H7 (cell line): ENCODE data around the gene RPL13. TPM values are rescaled to one million over a fixed set of nuclear protein-coding genes. Genes with fewer than 3 reads are reported as not detected.
A peak's percentile ranks its signal among the peaks of the same experiment; 100 is the strongest.

Source experiments
- DNase-seq: peaks from one replicate; pipeline ENCODE4 v3.0.0; 2012
- H3K27me3 ChIP-seq: 2 replicates; pipeline ENCODE4 v1.6.0; 2011; ENCODE audit warnings: mild to moderate bottlenecking, low read length; ENCODE audit not compliant: control insufficient read depth, insufficient read depth
- H3K36me3 ChIP-seq: replicated peaks from 2 replicates; pipeline ENCODE4 v1.5.1; 2011; ENCODE audit warnings: low read length; ENCODE audit not compliant: control insufficient read depth, insufficient read depth
- H3K4me3 ChIP-seq: 2 replicates; pipeline ENCODE4 v1.5.1; 2011; ENCODE audit warnings: low read depth, mild to moderate bottlenecking, control low read depth, low read length, moderate library complexity; ENCODE audit not compliant: insufficient read depth
- total RNA-seq: library from RNA; depleted of rRNA; stranded (reverse); fragments of >200 nt; shearing (Covaris generic); gene quantifications from 2 replicates; pipeline ENCODE4 v1.2.3, GENCODE V29; 2014

The RPL13 gene
- total RNA-seq, 1 experiment from 2014 or later = 6,334 TPM

GRCh38 chr16:89574681-89575246 is 14.3 kb downstream of the RPL13 start:
- peak; percentile 99 for DNase-seq
- no peaks in the 10 kb centered on the region; the same call in 1 of the 2 replicates for H3K36me3 ChIP-seq
- H3K27me3 ChIP-seq = peaks cover 30% of the 10 kb centered on the region
- peak overlapping the region; percentile 61 for H3K4me3 ChIP-seq

DNA sequence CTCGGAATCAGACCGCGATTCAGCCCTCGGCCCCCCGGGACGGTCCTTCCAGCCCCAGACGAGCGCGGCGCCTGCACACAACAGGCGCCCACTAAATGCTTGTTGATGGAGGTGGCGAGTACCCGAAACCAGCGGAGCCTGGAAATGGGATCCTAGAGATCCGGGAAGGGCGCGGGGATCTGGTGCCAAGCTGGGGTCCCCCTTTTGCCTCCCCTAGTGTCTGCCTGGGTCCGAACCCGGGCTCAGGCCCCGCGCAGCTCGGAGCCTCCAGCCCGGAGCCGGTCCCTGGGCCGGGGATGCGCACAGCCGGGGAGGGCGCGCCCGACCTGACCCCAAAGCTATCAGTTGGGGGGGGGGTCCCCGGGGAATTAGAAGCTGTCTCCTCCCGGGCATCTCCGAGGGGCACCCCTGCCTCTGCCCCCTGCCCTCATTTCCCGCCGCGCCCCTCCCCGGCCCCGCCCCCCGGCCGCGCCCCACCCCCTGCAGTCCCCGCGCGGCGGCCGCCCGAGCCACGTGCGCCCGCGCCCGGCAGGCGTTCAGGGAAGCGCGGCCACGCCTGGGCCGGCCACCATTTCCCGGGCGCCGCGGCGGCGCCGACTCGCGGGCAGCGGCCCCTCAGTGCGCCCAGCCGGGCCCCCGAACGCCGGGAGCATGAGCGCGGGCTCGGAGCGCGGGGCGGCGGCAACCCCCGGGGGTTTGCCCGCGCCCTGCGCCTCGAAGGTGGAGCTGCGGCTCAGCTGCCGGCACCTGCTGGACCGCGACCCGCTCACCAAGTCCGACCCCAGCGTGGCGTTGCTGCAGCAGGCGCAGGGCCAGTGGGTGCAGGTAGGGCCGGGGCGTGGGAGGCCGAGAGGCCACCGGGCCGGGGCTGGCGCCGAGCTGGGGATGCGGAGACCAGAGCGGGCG is 15.0 kb downstream of the RPL13 start, which contains the start of gene CPNE7:
TSS of gene CPNE7 (plus strand) at position 512 of the 906 bp plus-strand sequence. CDS start at position 652, 140 bp downstream.
- H3K4me3 ChIP-seq = peak within 1 kb of the TSS; percentile 61
- peaks cover 30% of the 10 kb centered on the region for H3K27me3 ChIP-seq
- DNase-seq = peak; percentile 94
- no peaks in the 10 kb centered on the region; the same call in 1 of the 2 replicates for H3K36me3 ChIP-seq

DNA sequence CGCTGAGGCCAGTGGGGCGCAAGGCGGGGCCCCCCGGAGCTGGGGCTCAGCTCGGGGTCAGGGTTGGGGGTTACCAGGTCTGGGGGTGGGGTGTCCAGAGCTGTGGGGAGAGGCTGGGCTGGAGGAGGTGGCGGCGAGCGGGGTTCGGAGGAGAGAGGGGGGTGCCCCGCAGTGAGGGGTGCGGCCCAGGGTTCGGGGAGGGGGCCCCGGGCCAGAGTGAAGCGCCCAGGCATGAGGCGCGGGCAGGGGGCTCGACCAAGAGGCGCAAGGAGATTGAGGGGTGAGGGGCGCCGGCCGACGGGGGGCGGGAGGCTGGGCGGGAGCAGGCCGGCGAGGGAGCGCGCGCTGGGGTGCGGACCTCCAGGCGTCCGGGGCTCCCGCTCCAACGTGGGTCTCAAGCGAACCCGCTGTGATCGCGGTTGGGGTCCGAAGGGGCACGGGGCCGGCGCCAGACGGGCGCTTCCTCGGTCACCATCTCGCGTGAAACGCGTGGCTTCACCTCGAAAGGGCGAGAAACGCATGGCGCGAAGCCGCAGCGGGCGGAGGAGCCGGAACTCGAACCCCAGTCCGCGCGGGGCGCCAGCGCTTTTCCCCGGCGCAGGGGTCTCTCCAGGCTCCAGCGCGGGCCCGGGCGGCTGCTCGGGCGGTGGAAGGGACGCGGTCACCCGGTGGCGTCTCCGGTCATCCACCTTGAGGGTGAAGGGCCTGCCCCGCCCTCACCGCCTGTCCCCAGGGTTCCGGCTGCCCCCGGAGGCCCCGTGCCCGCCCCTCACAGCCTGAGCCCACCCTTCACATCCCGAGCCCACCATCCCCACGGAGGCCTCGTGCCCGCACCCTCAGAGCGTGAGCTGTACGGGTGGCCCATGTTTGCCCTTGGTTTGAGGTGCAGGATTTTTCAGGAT is 15.9 kb downstream of the RPL13 start:
- Histone ChIP-seq H3K27me3 (peaks cover 30% of the 10 kb centered on the region), H3K36me3 (no peaks in the 10 kb centered on the region; the same call in 1 of the 2 replicates), H3K4me3 (peak overlapping the region; percentile 61)
- DNase-seq = peak; percentile 85

DNA sequence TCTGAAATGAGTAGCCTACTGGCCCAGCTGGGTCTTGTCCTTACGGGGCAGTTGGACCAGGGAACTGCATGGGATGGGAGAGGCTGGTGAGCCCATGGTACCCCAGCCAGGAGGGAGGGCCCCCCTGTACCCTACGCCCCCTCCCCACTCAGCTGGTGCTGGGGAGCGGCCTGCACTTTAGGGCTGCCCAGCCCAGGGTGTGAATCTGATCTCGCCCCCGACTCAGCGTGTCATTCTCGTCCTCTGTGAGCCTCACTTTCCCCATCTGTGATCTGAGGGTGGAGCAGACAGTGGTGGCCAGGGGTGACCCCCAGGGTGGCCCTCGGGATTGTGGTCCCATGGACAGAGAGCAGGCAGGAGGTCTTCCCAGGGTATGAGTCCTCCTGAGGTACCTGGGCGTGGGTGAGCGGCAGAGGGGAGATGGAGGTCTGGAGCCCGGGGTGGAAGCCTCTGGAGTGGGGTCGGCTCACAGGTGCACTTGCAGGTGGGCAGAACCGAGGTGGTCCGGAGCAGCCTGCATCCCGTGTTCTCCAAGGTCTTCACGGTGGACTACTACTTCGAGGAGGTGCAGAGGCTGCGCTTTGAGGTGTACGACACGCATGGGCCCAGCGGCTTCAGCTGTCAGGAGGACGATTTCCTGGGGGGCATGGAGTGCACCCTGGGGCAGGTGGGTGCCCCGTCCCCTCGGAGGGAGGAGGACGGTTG is 16.7 kb downstream of the RPL13 start:
- peaks cover 30% of the 10 kb centered on the region for H3K27me3 ChIP-seq
- peak; percentile 69 for DNase-seq
- no peak overlapping the region for H3K4me3 ChIP-seq
- H3K36me3 ChIP-seq = no peaks in the 10 kb centered on the region; the same call in 1 of the 2 replicates

DNA sequence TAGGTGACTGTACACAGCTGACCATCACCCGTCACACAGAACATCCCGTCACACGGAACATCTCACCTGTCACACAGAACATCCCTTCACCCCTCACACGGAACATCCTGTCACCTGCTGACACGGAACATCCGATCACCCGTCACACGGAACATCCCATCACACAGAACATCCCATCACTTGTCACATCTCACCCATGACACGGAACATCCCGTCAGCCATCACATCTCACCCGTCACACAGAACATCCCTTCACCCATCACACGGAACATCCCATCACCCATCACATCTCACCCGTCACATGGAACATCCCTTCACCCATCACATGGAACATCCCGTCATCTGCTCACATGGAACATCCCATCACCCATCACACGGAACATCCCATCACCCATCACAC is 18.9 kb downstream of the RPL13 start:
- no peaks in the 10 kb centered on the region; the same call in 1 of the 2 replicates for H3K36me3 ChIP-seq
- H3K27me3 ChIP-seq = peaks cover 26% of the 10 kb centered on the region
- H3K4me3 ChIP-seq = no peak overlapping the region
- DNase-seq = no peak

- DNase-seq = no peak
- no peaks in the 10 kb centered on the region; the same call in 1 of the 2 replicates for H3K36me3 ChIP-seq
- H3K27me3 ChIP-seq = peaks cover 13% of the 10 kb centered on the region
- H3K4me3 ChIP-seq = no peak overlapping the region
These were observed 20.7 kb downstream of the RPL13 start for GRCh38 chr16:89581045-89581695.

DNA sequence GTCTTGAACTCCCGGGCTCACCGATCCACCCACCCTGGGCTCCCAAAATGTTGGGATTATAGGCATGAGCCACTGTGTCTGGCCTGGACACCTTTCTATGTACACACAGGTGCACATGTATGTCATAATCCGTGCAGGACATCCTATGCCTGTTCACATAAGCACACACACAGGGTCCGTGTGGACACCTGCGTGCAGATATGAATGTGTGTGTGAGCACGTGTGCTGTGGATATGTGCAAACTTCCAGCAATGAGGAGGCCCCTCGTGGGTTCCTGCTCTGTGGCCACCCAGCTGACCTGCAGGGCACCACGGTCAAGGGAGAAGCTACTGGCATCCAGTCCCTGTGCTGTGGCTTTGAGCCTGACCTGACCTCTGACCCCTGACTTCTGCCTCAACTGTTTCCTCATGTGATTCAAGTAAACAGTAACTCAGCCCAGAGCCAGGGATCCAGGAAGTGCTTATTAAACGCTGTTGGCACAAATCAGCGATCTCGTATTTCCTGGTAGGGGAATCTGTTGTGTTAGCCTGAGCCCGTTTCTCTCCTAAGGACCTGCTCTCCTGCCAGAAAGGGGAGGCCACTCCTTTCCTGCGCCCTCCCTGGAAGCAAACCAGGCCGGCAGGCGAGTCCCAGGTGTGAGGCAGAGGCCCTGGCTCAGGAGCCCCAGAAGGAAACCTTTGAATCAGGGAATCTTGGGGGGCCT is 21.5 kb downstream of the RPL13 start:
- no peaks in the 10 kb centered on the region; the same call in 1 of the 2 replicates for H3K36me3 ChIP-seq
- H3K4me3 ChIP-seq = no peak overlapping the region
- no peak for DNase-seq
- H3K27me3 ChIP-seq = peaks cover 5% of the 10 kb centered on the region; the same call in 1 of the 2 replicates

DNA sequence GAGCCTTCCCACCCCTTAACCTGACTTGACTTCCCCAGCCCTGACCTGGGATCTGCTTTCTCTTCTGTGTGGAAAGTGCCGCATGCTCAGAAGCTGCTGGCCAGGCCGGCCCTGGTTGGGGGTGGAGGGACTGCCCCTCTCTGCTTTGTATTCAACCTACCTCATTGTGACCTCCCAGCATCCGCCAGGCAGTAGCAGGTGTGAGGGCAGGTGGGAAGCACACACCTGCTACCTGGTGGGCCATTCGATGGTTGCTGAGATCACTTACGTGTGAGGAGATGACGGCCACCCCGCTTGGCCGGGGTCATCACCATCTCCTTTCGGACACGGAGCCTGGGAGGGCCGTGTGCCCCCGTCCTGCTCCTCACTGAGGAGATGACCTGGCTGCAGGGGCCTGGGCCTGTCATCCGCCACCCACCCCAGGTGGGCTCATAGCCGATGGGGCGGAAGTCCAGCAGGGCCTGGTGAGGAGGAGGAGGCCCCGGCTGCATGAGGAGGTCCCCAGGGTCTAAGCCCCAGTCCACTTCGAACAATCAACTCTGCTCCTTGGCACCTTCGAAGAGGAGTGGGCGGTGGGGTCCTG is 22.2 kb downstream of the RPL13 start:
- no peaks in the 10 kb centered on the region for H3K27me3 ChIP-seq
- H3K36me3 ChIP-seq = no peaks in the 10 kb centered on the region; the same call in 1 of the 2 replicates
- DNase-seq = no peak
- H3K4me3 ChIP-seq = no peak overlapping the region

- Histone ChIP-seq H3K4me3 (no peak overlapping the region), H3K36me3 (no peaks in the 10 kb centered on the region; the same call in 1 of the 2 replicates), H3K27me3 (no peaks in the 10 kb centered on the region)
- peak; percentile 67 for DNase-seq
These were observed 22.9 kb downstream of the RPL13 start for GRCh38 chr16:89583197-89583894.

DNA sequence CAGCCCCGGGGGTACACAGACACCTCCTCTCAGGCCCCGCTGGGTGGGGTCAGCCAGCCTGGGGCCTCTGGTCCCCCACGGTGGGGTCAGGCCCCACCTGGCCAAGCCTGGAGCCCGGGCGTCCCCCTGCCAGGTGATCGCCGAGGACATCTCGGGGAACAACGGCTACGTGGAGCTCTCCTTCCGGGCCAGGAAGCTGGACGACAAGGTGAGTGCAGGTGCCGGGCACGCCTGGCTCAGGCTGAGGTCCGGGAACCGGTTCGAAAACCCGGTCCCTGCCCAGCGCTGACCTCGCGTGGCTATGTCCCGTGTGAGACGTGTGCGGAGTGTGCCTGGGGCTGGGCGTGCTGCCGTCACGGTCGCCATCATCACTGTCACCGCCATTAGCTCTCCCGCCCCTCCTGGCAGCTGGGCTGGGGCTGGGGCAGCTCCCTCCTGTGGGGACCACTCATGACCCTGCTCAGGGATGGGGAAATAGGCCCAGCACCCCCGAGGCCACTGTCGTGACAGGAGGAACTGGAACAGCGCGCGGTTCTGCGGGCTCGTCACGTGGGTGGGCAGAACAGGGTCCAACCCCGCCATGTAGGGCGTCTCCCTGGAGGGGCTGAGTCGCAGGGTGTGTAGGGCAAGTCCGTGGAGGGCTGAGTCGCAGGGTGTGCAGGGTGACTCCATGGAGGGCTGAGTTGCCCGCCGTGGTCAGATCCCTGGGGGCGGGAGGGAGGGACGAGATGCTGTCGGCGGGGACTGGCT is 23.6 kb downstream of the RPL13 start:
- Histone ChIP-seq H3K4me3 (no peak overlapping the region), H3K36me3 (no peaks in the 10 kb centered on the region; the same call in 1 of the 2 replicates), H3K27me3 (no peaks in the 10 kb centered on the region)
- no peak for DNase-seq

- Histone ChIP-seq H3K27me3 (no peaks in the 10 kb centered on the region), H3K4me3 (no peak overlapping the region), H3K36me3 (no peaks in the 10 kb centered on the region; the same call in 1 of the 2 replicates)
- peak; percentile 70 for DNase-seq
These were observed 24.5 kb downstream of the RPL13 start for GRCh38 chr16:89584768-89585549.
